Spleen (tissue), 11 donors: ENCODE data around the gene DOCK9. TPM values are rescaled to one million over a fixed set of nuclear protein-coding genes. Genes with fewer than 3 reads are reported as not detected.

Experiments
- DNase-seq: peaks from one replicate; pipeline ENCODE4 v3.0.0-alpha.2; 2020
- H3K27ac ChIP-seq, 8 donors: fragments of 200-600 bp; sonication (generic) in 7 of 8; 1 replicate in 4 of 8; 2 replicates in 4 of 8; pipeline versions ENCODE4 v1.5.0 to v1.8.0; 2016 to 2021; ENCODE audit warnings: inconsistent platforms in 4 of 8, mild to moderate bottlenecking in 4 of 8, moderate library complexity in 1 of 8
- H3K27me3 ChIP-seq, 7 donors: fragments of 200-600 bp; sonication (generic) in 6 of 7; replicated peaks in 1 of 7; 1 replicate in 4 of 7; 2 replicates in 3 of 7; pipeline versions ENCODE4 v1.5.0 to v1.8.0; 2016 to 2021; ENCODE audit warnings: inconsistent platforms in 3 of 7, mild to moderate bottlenecking in 1 of 7
- H3K36me3 ChIP-seq, 6 donors: fragments of 200-600 bp; sonication (generic) in 5 of 6; 1 replicate in 4 of 6; 2 replicates in 2 of 6; pipeline versions ENCODE4 v1.5.0 to v1.8.0; 2016 to 2021; ENCODE audit warnings: inconsistent platforms in 2 of 6
- H3K4me1 ChIP-seq, 6 donors: fragments of 200-600 bp; sonication (generic) in 5 of 6; 1 replicate in 3 of 6; 2 replicates in 3 of 6; pipeline versions ENCODE4 v1.5.0 to v1.8.0; 2016 to 2021; ENCODE audit warnings: inconsistent platforms in 3 of 6
- H3K4me3 ChIP-seq, 8 donors: fragments of 200-600 bp; sonication (generic) in 7 of 8; 1 replicate in 4 of 8; 2 replicates in 4 of 8; pipeline versions ENCODE4 v1.5.0 to v1.8.0; 2016 to 2021; ENCODE audit warnings: inconsistent platforms in 4 of 8, mild to moderate bottlenecking in 4 of 8, moderate library complexity in 2 of 8
- H3K9me3 ChIP-seq, 8 donors: fragments of 200-600 bp; sonication (generic) in 7 of 8; 1 replicate in 4 of 8; 2 replicates in 4 of 8; pipeline versions ENCODE4 v1.5.0 to v1.8.0; 2016 to 2021; ENCODE audit warnings: inconsistent platforms in 4 of 8
- CTCF ChIP-seq, 11 experiments: fragments of 200-600 bp in 7 of 11; fragments of 450-650 bp in 4 of 11; sonication (generic) in 4 of 11; IDR thresholded peaks in 8 of 11; conservative IDR thresholded peaks in 3 of 11; 1 replicate in 7 of 11; 2 replicates in 4 of 11; pipeline versions ENCODE4 v1.4.0 to v1.8.0; 2016 to 2021; ENCODE audit warnings: antibody characterized with exemption in 11 of 11, inconsistent platforms in 4 of 11, mild to moderate bottlenecking in 1 of 11
- POLR2A ChIP-seq, 3 donors: fragments of 450-650 bp; IDR thresholded peaks; one replicate each; pipeline ENCODE4 v1.5.1; 2017; ENCODE audit warnings: antibody characterized with exemption in 3 of 3, mild to moderate bottlenecking in 1 of 3
- POLR2AphosphoS5 ChIP-seq, 3 donors: sonication (generic); formaldehyde crosslinking; IDR thresholded peaks; one replicate each; pipeline ENCODE4 v1.5.1; 2017; ENCODE audit warnings: antibody characterized with exemption in 3 of 3
- WGBS, 5 donors: extraction: QIAGEN DNeasy Blood & Tissue Kit in 3 of 5; methylation state at CpG; one replicate each; pipeline versions ENCODE4 v1.1.5 to v1.1.7; 2013 to 2018; 5-methylcytosine and 5-hydroxymethylcytosine counted together
- intact Hi-C: fragments of 100-400 bp; cut with DNase I; formaldehyde crosslinking; loops from one replicate; pipeline ENCODE4 v1.15.0; 2023; ENCODE audit warnings: low total_unique reads
- polyA plus RNA-seq, 3 donors: library from polyadenylated mRNA; stranded (reverse); fragments of 200-250 nt; gene quantifications; one replicate each; pipeline ENCODE4 v1.2.1, GENCODE V29; 2013
- total RNA-seq, 7 donors: library from RNA; depleted of rRNA in 3 of 7; stranded (reverse); fragments of >200 nt in 3 of 7; fragmentation: NEBNext Ultra II Directional in 4 of 7; extraction: Animal tissue kit (Norgen Biotek cat#: 25700) in 4 of 7; gene quantifications; one replicate each; pipeline versions ENCODE4 v1.1.0 to v1.2.1, GENCODE V29; 2016 to 2021
- donor health status: healthy with polysubstance abuse.
- donor health status: DM: no; HTN: no; CAD: no; lungs with moderate emphysema.
- donor health status: DM: no; HTN: no; CAD: no.
- donor health status: Bipolar disorder and iron deficiency.
- donor health status: healthy.
- donor health status: DM: no; HTN: no; CAD: no.
- donor health status: DM: yes; HTN: yes; CAD: no.

DOCK9 gene
- total and polyA plus RNA-seq, 10 donors, result 6.9 to 53.3 (median 47.6) TPM

DNA sequence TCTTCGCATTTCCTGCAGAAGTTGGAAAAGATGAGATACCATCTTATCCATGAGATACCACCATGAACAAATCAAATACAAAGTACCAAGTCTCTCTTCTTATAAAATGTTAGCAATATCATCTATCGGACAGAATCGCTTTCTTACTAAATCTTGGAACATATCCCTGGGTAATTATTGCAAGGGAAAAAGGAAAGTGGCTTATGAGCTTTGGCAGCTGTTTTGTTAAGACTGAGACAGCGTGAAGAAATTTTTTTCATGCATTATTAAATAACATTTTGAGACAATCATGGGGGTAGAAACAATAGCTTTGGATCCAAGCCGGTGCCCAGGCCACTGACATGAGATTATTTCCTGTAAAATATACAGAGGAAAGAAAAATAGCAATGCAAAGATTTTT, 84.5 kb downstream of the DOCK9 start:
- Histone ChIP-seq H3K9me3 (no peaks in the 10 kb centered on the region), H3K36me3 (peaks cover 0 to 41% (median 0%) of the 10 kb centered on the region in 6 donors), H3K27me3 (no peaks in the 10 kb centered on the region), H3K4me3 (no peak overlapping the region), H3K27ac (no peak overlapping the region), H3K4me1 (no peaks in the 10 kb centered on the region)
- intact Hi-C loops, result no loop called here
- no peak for DNase-seq
- WGBS, 5 donors, result 90 to 94% (median 91%) methylated on average over 5 of the region's 5 CpGs
- TF ChIP-seq CTCF (IDR thresholded peaks at IDR 0.05 in 8 of 11, conservative IDR thresholded peaks at IDR 0.05 in 3 of 11), result no peak
- TF ChIP-seq POLR2AphosphoS5 (IDR thresholded peaks at IDR 0.05), result no peak
- no peak for TF ChIP-seq POLR2A (IDR thresholded peaks at IDR 0.05)

GRCh38 chr13:98892821-98893220, 85.0 kb downstream of the DOCK9 start:
- Histone ChIP-seq H3K27me3 (no peaks in the 10 kb centered on the region), H3K27ac (no peak overlapping the region), H3K36me3 (peaks cover 0 to 41% (median 2%) of the 10 kb centered on the region in 6 donors), H3K4me3 (no peak overlapping the region), H3K4me1 (no peaks in the 10 kb centered on the region), H3K9me3 (no peaks in the 10 kb centered on the region)
- TF ChIP-seq CTCF (IDR thresholded peaks at IDR 0.05 in 8 of 11, conservative IDR thresholded peaks at IDR 0.05 in 3 of 11) (no peak), POLR2AphosphoS5 (IDR thresholded peaks at IDR 0.05) (no peak), POLR2A (IDR thresholded peaks at IDR 0.05) (no peak)
- no peak for DNase-seq
- 36 to 66% (median 40%) methylated on average over 5 of the region's 5 CpGs for WGBS, 5 donors
- intact Hi-C loops, result no loop called here

GRCh38 chr13:98892077-98892476, 85.8 kb downstream of the DOCK9 start:
- intact Hi-C loops, result no loop called here
- H3K27me3 ChIP-seq, result no peaks in the 10 kb centered on the region
- DNase-seq, result no peak
- H3K4me3 ChIP-seq, result no peak overlapping the region
- H3K9me3 ChIP-seq, result no peaks in the 10 kb centered on the region
- H3K27ac ChIP-seq, result no peak overlapping the region
- 38 to 53% (median 42%) methylated on average over 3 of the region's 3 CpGs for WGBS, 5 donors
- no peak for TF ChIP-seq POLR2A (IDR thresholded peaks at IDR 0.05)
- TF ChIP-seq CTCF (IDR thresholded peaks at IDR 0.05 in 8 of 11, conservative IDR thresholded peaks at IDR 0.05 in 3 of 11), result no peak
- no peak for TF ChIP-seq POLR2AphosphoS5 (IDR thresholded peaks at IDR 0.05)
- no peaks in the 10 kb centered on the region for H3K4me1 ChIP-seq
- H3K36me3 ChIP-seq, result peaks cover 0 to 37% (median 2%) of the 10 kb centered on the region in 6 donors

DNA sequence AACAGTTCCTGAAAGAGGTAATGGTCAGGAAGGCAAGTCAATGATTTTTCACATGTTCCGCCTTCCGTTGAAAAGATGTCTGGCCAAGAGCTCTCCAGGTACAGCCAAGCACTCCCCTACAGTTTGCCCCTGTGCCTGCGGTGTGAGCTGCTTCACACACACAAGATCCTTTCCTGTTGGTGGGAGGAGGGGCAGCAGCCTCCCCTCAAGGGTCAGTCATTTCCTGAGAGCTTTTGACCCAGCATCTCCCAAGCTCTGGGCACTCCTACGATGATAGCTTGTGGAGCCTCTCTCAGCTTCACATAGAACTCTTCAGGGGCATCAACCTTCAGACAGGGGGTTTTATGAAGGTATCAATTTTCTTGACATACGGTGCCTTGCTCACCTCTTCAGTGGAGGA, 86.9 kb downstream of the DOCK9 start:
- 82 to 93% (median 83%) methylated on average over 5 of the region's 5 CpGs for WGBS, 5 donors
- no peak for TF ChIP-seq POLR2A (IDR thresholded peaks at IDR 0.05)
- TF ChIP-seq POLR2AphosphoS5 (IDR thresholded peaks at IDR 0.05), result no peak
- TF ChIP-seq CTCF (IDR thresholded peaks at IDR 0.05 in 8 of 11, conservative IDR thresholded peaks at IDR 0.05 in 3 of 11), result no peak
- H3K36me3 ChIP-seq, result peaks cover 0 to 36% (median 4%) of the 10 kb centered on the region in 6 donors
- no peaks in the 10 kb centered on the region for H3K4me1 ChIP-seq
- no peaks in the 10 kb centered on the region for H3K9me3 ChIP-seq
- intact Hi-C loops, result no loop called here
- DNase-seq, result no peak
- no peak overlapping the region for H3K4me3 ChIP-seq
- no peaks in the 10 kb centered on the region for H3K27me3 ChIP-seq
- no peak overlapping the region for H3K27ac ChIP-seq
